ENCODE measurements around the gene FFAR2. TPM values are rescaled to one million over a fixed set of nuclear protein-coding genes. Genes with fewer than 3 reads are reported as not detected.

FFAR2 gene
- total RNA-seq, 1 donor from 2014 or later = not detected

DNA sequence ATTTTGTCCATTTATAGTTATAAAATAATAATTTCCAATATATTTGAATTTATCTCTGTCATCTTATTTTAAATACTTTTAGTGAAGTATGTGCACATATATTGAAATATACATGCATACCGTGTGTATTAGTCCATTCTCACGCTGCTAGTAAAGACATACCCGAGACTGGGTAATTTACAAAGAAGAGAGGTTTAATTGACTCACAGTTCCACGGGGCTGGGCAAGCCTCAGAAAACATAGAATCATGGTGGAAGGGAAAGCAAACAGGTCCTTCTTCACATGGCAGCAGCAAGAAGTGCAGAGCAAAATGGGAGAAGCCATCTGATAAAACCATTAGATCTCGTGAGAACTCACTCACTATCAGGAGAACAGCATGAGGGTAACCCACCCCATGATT lies 37.6 kb upstream of the FFAR2 start:
- TF ChIP-seq, protein P1, sequence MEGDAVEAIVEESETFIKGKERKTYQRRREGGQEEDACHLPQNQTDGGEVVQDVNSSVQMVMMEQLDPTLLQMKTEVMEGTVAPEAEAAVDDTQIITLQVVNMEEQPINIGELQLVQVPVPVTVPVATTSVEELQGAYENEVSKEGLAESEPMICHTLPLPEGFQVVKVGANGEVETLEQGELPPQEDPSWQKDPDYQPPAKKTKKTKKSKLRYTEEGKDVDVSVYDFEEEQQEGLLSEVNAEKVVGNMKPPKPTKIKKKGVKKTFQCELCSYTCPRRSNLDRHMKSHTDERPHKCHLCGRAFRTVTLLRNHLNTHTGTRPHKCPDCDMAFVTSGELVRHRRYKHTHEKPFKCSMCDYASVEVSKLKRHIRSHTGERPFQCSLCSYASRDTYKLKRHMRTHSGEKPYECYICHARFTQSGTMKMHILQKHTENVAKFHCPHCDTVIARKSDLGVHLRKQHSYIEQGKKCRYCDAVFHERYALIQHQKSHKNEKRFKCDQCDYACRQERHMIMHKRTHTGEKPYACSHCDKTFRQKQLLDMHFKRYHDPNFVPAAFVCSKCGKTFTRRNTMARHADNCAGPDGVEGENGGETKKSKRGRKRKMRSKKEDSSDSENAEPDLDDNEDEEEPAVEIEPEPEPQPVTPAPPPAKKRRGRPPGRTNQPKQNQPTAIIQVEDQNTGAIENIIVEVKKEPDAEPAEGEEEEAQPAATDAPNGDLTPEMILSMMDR (IDR thresholded peaks at IDR 0.05; ENCODE audit: insufficient read depth, low read length, poor library complexity, severe bottlenecking) = no peak
- Histone ChIP-seq H3K27me3 (ENCODE audit: control insufficient read depth, insufficient read depth, low read length) (no peaks in the 10 kb centered on the region), H3K36me3 (ENCODE audit: control insufficient read depth, insufficient read depth, low read length) (no peaks in the 10 kb centered on the region), H3K4me3 (ENCODE audit: low read depth, low read length) (no peak overlapping the region)
- DNase-seq (ENCODE audit: low read depth) = no peak

DNA sequence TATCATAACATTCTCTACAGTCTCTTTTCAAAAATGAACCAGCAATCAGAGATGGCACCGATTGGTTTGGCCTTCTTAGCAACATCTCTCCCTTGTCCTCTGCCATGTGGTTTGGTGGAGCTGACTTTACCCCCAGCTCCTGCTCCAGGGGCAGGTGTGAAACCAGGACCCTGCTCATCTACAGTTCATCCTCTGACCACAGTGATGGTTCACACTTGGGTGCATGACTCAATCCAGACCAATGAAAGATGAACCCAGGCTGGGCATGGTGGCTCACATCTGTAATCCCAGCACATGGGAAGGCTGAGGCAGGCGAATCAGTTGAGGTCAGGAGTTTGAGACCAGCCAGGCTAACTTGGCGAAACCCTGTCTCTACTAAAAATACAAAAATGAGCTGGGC lies 33.6 kb upstream of the FFAR2 start:
- Histone ChIP-seq H3K4me3 (ENCODE audit: low read depth, low read length) (no peak overlapping the region), H3K27me3 (ENCODE audit: control insufficient read depth, insufficient read depth, low read length) (no peaks in the 10 kb centered on the region), H3K36me3 (ENCODE audit: control insufficient read depth, insufficient read depth, low read length) (no peaks in the 10 kb centered on the region)
- no peak for DNase-seq (ENCODE audit: low read depth)
- TF ChIP-seq, protein P1 (IDR thresholded peaks at IDR 0.05; ENCODE audit: insufficient read depth, low read length, poor library complexity, severe bottlenecking) = no peak

DNA sequence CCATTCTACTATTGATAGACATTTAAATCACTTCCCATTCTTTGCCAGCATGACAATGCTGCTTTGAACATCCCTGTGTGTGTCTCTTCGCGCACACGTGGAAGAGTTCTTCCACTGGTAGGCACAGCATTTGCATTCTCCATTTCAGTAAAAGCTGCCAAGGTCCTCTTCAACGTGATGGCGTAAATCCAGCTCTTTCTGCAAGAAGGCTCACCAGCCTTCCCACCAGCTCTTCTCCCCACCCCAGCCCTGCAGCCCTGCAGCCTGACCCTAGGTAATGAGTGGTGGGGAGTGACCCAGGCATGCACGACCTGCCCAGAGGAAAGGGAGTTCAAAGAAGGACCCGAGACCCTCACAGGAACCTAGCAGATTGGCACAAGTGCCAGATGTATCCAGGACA lies 31.7 kb upstream of the FFAR2 start:
- Histone ChIP-seq H3K36me3 (ENCODE audit: control insufficient read depth, insufficient read depth, low read length) (no peaks in the 10 kb centered on the region), H3K4me3 (ENCODE audit: low read depth, low read length) (no peak overlapping the region), H3K27me3 (ENCODE audit: control insufficient read depth, insufficient read depth, low read length) (no peaks in the 10 kb centered on the region)
- TF ChIP-seq, protein P1 (IDR thresholded peaks at IDR 0.05; ENCODE audit: insufficient read depth, low read length, poor library complexity, severe bottlenecking) = no peak
- DNase-seq (ENCODE audit: low read depth) = no peak

DNA sequence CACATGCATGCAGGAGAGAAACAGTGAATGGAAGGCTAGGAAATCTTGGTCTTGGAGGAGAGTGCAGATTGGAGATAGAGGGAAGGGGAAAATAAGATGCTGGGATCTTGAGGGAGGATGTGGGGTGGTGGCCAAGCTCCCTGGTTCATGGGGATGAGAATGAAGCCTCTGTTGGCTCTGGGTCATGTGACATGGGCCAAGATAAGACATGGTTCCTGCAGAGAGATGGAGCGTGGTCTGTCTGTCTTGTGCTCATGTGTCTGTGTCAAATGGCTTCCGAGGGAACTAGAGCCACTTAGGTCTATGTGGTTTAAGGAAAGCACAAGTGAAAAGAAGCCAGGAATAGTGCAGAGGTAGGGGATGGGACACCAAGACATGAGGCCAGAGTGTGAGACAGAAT lies 30.8 kb upstream of the FFAR2 start:
- H3K4me3 ChIP-seq (ENCODE audit: low read depth, low read length) = no peak overlapping the region

DNA sequence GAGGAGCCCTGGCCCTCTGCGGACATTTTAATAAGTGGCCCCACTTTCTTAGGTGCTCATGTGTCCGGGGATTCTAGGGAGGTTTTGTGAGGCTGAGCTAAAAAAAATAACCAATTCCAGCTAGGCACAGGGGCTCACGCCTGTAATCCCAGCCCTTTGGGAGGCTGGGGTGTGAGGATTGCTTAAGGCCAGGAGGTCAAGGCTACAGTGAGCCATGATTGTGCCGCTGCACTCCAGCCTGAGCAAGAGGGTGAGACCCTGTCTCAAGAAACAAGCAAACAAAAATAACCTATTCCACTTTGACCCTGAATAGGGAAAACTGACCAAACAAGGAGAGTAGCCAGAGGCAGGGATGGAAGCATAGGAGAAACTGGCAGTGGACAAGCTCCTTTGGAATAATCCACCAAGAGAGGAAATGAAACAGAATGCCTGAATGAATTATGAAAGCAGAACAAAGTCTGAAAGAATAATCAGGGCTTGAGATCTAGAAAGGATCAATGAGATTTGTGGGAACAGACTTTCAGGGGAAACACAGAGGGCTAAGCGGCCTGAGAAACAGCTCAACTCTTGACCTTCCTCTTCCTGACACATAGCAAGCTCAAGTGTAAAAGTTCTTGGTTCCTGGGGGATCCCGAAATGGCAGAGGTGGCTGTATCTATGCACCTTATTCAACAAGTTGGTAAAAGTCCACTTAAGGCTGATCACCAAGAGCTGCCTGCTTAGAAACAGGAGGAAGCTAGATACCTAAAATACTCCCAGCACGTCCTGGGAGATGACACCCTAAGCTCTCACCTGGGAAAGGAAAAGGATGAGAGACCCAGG lies 30.1 kb upstream of the FFAR2 start:
- no peak for DNase-seq (ENCODE audit: low read depth)
- Histone ChIP-seq H3K4me3 (ENCODE audit: low read depth, low read length) (no peak overlapping the region), H3K27me3 (ENCODE audit: control insufficient read depth, insufficient read depth, low read length) (no peaks in the 10 kb centered on the region), H3K36me3 (ENCODE audit: control insufficient read depth, insufficient read depth, low read length) (no peaks in the 10 kb centered on the region)
- TF ChIP-seq, protein P1 (IDR thresholded peaks at IDR 0.05; ENCODE audit: insufficient read depth, low read length, poor library complexity, severe bottlenecking) = no peak

More for the DNA sequence above, 30.8 kb upstream of the FFAR2 start:
- TF ChIP-seq, protein P1 (IDR thresholded peaks at IDR 0.05; ENCODE audit: insufficient read depth, low read length, poor library complexity, severe bottlenecking) = no peak
- Histone ChIP-seq H3K36me3 (ENCODE audit: control insufficient read depth, insufficient read depth, low read length) (no peaks in the 10 kb centered on the region), H3K27me3 (ENCODE audit: control insufficient read depth, insufficient read depth, low read length) (no peaks in the 10 kb centered on the region)
- no peak for DNase-seq (ENCODE audit: low read depth)

DNA sequence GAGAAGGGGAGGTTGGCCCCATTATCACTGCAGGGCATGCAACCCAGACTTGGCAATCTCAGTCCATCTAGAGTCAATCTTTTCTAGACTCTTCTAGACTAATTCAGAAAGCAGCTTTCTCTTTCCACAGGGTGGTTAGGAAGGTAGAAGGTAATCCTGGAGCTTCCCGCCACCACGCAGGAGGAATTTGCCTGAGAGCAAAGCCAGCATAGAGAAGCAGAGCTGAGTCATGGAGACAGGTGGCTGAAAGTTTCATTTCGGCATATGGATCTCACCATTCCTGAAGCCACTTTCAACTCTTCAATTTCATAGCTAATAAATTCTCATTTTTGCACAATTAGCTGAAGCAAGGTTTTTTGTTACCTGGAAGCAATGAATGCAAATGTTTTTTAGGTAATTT lies 29.0 kb upstream of the FFAR2 start:
- TF ChIP-seq, protein P1 (IDR thresholded peaks at IDR 0.05; ENCODE audit: insufficient read depth, low read length, poor library complexity, severe bottlenecking) = no peak
- Histone ChIP-seq H3K27me3 (ENCODE audit: control insufficient read depth, insufficient read depth, low read length) (no peaks in the 10 kb centered on the region), H3K4me3 (ENCODE audit: low read depth, low read length) (no peak overlapping the region), H3K36me3 (ENCODE audit: control insufficient read depth, insufficient read depth, low read length) (no peaks in the 10 kb centered on the region)
- no peak for DNase-seq (ENCODE audit: low read depth)

Data from kidney epithelial cell (primary cell).